K562 (cell line): ENCODE measurements around the gene FJX1. TPM values are rescaled to one million over a fixed set of nuclear protein-coding genes. Genes with fewer than 3 reads are reported as not detected.
A peak's percentile ranks its signal among the peaks of the same experiment; 100 is the strongest.

ENCODE experiments used
- RBFOX2 ChIP-seq: fragments of 200-400 bp; formaldehyde crosslinking; IDR thresholded peaks from 2 replicates; pipeline ENCODE4 v1.6.1; 2017; ENCODE audit warnings: low read depth, mild to moderate bottlenecking, low read length, moderate library complexity
- ZNF3 ChIP-seq: fragments of 250-450 bp; sonication (Bioruptor Pico); IDR thresholded peaks from 2 replicates; pipeline ENCODE4 v1.5.0; 2021; ENCODE audit warnings: mild to moderate bottlenecking, moderate library complexity
- polyA plus RNA-seq, 8 experiments: library from polyadenylated mRNA; depleted of rRNA in 4 of 8; stranded (reverse) in 5 of 8; unstranded in 3 of 8; fragments of >200 nt; fragmentation: Nextera tagmentation in 2 of 8; fragmentation: Illumina TruSeq in 1 of 8; extraction: Ambion mirVana in 2 of 8; extraction: Trizol in 1 of 8; gene quantifications; 2 replicates each; pipeline versions ENCODE4 v1.2.1 to v1.2.3, GENCODE V29; 2011 to 2014; ENCODE audit warnings: inconsistent platforms in 1 of 8, missing spikeins in 1 of 8
- total RNA-seq, 7 experiments: library from RNA; depleted of rRNA in 6 of 7; stranded (reverse); fragments of >200 nt in 6 of 7; fragmentation: Illumina TruSeq in 2 of 7; extraction: Trizol in 2 of 7; gene quantifications; 2 replicates each; pipeline versions ENCODE4 v1.2.1 to v1.2.3, GENCODE V29; 2011 to 2021; ENCODE audit warnings: low replicate concordance in 1 of 7
- TF ChIP-seq, protein P1 (sequence below), 2 experiments: IDR thresholded peaks in 1 of 2; conservative IDR thresholded peaks in 1 of 2; 2 replicates each; pipeline ENCODE4 v1.6.1; 2016; ENCODE audit warnings: low read depth in 2 of 2, mild to moderate bottlenecking in 1 of 2, missing compliant biosample characterization in 1 of 2, missing genetic modification characterization in 1 of 2, moderate library complexity in 1 of 2
- TF ChIP-seq, protein P2 (sequence below), 2 experiments: fragments of 450-650 bp; formaldehyde crosslinking in 1 of 2; IDR thresholded peaks; 2 replicates each; pipeline versions ENCODE4 v1.4.0 to v1.6.1; 2014 to 2020; ENCODE audit warnings: mild to moderate bottlenecking in 2 of 2, borderline replicate concordance in 1 of 2, low read depth in 1 of 2

FJX1 gene
- total and polyA plus RNA-seq, 9 of the 15 experiments (the other 6 are each of a cell fraction or from before 2014, with no cell fraction given) = 0.10 to 2.7 (median 0.72) TPM

DNA sequence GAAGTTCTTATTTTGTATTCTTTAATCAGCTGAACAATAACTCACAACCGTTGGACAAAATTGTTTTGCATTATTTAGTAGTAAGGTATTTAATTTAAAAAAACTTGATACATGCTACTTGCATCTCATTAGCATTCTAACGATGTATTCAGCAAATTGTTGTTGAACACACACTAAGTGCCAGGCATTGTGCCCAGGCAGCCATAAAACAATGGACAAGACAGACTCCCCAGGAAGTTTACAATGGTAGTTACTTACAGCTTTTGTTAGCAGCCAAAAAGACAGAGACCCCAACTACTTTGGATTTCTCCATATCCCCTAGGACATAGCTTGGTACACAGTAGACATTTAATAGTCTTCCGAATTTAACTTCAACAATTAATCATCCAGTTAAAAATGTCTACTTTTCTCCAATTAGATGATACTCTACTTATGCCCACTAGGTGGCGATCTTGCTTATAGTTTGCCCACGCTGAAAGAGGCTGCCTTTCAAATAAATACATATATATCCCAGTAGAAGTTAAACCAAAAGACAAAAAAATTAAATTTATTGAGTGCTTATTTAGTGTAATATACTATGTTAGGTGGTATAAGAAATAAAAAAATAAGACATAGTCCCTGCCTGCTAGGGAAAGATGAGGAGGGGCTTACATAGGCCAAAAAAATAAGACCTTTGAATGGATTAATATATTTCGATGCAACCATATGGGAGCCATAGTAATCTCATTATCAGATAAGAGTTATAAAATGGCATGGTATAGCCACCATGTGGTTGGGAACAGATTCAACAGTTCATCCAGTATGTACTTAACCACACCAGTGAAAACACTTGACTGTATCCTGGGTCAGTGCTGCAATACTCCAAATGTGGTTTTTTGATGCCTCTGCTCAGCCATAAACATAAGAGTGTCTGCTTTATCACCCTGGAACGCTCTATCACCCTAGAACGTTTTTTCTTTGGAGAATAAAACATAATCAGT, 2.0 kb upstream of the FJX1 start (continued):
- TF ChIP-seq, protein P1, sequence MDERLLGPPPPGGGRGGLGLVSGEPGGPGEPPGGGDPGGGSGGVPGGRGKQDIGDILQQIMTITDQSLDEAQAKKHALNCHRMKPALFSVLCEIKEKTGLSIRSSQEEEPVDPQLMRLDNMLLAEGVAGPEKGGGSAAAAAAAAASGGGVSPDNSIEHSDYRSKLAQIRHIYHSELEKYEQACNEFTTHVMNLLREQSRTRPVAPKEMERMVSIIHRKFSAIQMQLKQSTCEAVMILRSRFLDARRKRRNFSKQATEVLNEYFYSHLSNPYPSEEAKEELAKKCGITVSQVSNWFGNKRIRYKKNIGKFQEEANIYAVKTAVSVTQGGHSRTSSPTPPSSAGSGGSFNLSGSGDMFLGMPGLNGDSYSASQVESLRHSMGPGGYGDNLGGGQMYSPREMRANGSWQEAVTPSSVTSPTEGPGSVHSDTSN (CRISPR knock-in tag; IDR thresholded peaks at IDR 0.05; ENCODE audit: low read depth) = no peak
- TF ChIP-seq, protein P1 (tag; conservative IDR thresholded peaks at IDR 0.05; ENCODE audit: low read depth) = peak; percentile 87
- no peak for TF ChIP-seq ZNF3
- TF ChIP-seq, protein P2, sequence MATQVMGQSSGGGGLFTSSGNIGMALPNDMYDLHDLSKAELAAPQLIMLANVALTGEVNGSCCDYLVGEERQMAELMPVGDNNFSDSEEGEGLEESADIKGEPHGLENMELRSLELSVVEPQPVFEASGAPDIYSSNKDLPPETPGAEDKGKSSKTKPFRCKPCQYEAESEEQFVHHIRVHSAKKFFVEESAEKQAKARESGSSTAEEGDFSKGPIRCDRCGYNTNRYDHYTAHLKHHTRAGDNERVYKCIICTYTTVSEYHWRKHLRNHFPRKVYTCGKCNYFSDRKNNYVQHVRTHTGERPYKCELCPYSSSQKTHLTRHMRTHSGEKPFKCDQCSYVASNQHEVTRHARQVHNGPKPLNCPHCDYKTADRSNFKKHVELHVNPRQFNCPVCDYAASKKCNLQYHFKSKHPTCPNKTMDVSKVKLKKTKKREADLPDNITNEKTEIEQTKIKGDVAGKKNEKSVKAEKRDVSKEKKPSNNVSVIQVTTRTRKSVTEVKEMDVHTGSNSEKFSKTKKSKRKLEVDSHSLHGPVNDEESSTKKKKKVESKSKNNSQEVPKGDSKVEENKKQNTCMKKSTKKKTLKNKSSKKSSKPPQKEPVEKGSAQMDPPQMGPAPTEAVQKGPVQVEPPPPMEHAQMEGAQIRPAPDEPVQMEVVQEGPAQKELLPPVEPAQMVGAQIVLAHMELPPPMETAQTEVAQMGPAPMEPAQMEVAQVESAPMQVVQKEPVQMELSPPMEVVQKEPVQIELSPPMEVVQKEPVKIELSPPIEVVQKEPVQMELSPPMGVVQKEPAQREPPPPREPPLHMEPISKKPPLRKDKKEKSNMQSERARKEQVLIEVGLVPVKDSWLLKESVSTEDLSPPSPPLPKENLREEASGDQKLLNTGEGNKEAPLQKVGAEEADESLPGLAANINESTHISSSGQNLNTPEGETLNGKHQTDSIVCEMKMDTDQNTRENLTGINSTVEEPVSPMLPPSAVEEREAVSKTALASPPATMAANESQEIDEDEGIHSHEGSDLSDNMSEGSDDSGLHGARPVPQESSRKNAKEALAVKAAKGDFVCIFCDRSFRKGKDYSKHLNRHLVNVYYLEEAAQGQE (IDR thresholded peaks at IDR 0.05; ENCODE audit: borderline replicate concordance) = peak; percentile 76; the same call in 1 of the 2 replicates
- TF ChIP-seq, protein P2 (CRISPR knock-in tag; IDR thresholded peaks at IDR 0.05; ENCODE audit: low read depth) = no peak
- no peak for TF ChIP-seq RBFOX2
